NCI-H2029 treated with DMSO at 0.1 percent for 48 hours (cell line): ENCODE data around the gene PCP2.
A peak's percentile ranks its signal among the peaks of the same experiment; 100 is the strongest.
"Not testable (repeated sequence)": the region's sequence is repeated elsewhere in the genome, so short reads cannot be mapped to it uniquely, and the experiment has no call there.

Experiments
- DNase-seq: peaks from one replicate; lab custom pipeline; 2025; lab: John Stamatoyannopoulos, UW

PCP2 gene

GRCh38 chr19:7661744-7662538, 28.4 kb upstream of the PCP2 start:
- DNase-seq = no peak

- DNase-seq = no peak
Measured at GRCh38 chr19:7658219-7658686, 24.7 kb upstream of the PCP2 start.

GRCh38 chr19:7657131-7657751, 23.7 kb upstream of the PCP2 start:
- DNase-seq = no peak

GRCh38 chr19:7655581-7655980, 22.1 kb upstream of the PCP2 start:
- no peak for DNase-seq

GRCh38 chr19:7654401-7654800, 20.9 kb upstream of the PCP2 start:
- no peak for DNase-seq

- peak; percentile 72 for DNase-seq
Measured at GRCh38 chr19:7652061-7652641, 18.6 kb upstream of the PCP2 start.

GRCh38 chr19:7650148-7650547, 16.6 kb upstream of the PCP2 start:
- DNase-seq = no peak

- no peak for DNase-seq
Measured at GRCh38 chr19:7648265-7649014, 14.9 kb upstream of the PCP2 start.

GRCh38 chr19:7647156-7647555, 13.6 kb upstream of the PCP2 start:
- DNase-seq = no peak

- DNase-seq = no peak
Measured at GRCh38 chr19:7646426-7646700, 12.8 kb upstream of the PCP2 start.

- DNase-seq = no peak
Measured at GRCh38 chr19:7645656-7646425, 12.3 kb upstream of the PCP2 start.

GRCh38 chr19:7645163-7645562, 11.6 kb upstream of the PCP2 start:
- DNase-seq = no peak

- DNase-seq = no peak
Measured at GRCh38 chr19:7644550-7644877, 11.0 kb upstream of the PCP2 start.

- not testable (repeated sequence) for DNase-seq
Measured at GRCh38 chr19:7643629-7644549, 10.4 kb upstream of the PCP2 start.

- no peak for DNase-seq
Measured at GRCh38 chr19:7643031-7643415, 9.5 kb upstream of the PCP2 start.

GRCh38 chr19:7642295-7643030, 8.9 kb upstream of the PCP2 start:
- DNase-seq = no peak

- DNase-seq = no peak
Measured at GRCh38 chr19:7641290-7642276, 8.1 kb upstream of the PCP2 start.

- no peak for DNase-seq
Measured at GRCh38 chr19:7640803-7641202, 7.3 kb upstream of the PCP2 start.

GRCh38 chr19:7639863-7640348, 6.4 kb upstream of the PCP2 start:
- no peak for DNase-seq
